ENCODE results near the gene MCRIP2. TPM values are rescaled to one million over a fixed set of nuclear protein-coding genes. Genes with fewer than 3 reads are reported as not detected.
A peak's percentile ranks its signal among the peaks of the same experiment; 100 is the strongest.
"Not testable (repeated sequence)": the region's sequence is repeated elsewhere in the genome, so short reads cannot be mapped to it uniquely, and the experiment has no call there.

MCRIP2 gene, protein sequence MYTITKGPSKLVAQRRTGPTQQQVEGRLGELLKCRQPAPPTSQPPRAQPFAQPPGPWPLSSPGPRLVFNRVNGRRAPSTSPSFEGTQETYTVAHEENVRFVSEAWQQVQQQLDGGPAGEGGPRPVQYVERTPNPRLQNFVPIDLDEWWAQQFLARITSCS
- total RNA-seq = 40.4 TPM

DNA sequence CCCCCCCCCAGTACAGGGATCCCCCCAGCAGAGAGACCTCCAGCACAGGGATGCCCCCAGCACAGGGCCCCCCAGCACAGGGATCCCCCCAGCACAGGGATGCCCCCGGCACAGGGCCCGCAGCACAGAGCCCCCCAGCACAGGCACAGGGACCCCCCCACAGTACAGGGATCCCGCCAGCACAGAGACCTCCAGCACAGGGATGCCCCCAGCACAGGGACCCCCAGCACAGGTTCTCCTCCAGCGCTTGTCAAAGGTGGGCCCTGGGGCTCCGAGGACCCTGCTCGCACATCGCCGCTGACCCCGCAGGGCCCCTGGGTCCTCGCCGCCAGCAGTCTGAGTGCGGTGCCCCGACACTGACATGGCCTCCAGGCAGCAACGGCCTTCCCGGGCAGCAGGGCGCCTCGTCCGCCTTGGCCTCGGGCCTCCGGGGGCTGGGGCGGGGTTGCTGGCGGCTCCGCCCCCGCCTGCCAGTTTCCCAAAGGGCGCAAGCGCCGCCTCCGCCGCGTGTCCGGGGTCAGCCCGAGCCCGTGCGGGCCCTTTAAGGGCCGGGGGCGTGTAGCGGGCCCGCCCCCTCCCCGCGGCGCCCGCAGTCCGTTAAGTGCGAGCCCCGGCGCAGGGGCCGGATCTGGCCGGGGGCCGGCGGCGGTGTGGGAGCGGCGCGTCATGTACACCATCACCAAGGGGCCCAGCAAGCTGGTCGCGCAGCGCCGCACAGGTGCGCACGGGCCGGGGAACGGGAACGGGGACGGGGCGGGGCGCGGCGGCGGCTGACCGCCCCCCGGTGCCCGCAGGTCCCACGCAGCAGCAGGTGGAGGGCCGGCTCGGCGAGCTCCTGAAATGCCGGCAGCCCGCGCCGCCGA is at the start of gene MCRIP2:
MCRIP2 (plus strand) TSS at position 503 of the 863 bp plus-strand sequence; CDS start at position 667, 164 bp downstream.
- DNase-seq (ENCODE audit: low spot score) = peak; percentile 84

DNA sequence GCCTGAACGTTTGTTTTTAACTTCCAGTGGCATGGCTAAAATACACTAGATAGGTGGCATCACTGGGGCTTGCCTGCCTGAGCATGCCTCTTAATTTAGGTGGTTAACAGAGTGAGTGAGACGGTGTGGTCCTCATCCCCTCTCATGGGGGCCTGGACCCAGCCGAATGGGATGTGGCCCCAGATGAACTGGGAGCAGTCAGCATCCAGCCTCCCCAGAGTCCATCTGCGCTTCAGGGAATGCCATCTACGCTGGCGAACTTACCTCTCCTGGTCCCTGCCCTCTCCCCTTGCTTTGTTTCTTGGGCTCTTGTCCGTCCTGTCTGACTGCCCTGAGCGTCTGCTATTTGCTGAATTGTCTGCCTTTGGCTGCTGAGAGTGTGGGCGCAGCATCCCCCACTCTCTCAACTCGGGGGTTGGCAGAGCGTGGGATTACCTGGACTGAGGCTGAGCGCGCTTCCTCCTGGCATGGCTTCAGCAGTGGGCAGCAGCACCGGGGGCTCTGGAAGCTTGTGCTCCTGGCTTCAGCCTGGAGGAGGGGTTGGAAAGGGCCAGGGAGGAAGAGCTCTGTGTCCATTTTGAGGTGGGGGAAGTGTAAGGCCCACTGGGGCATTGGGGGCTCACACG is 49.6 kb upstream of the MCRIP2 start:
- DNase-seq (ENCODE audit: low spot score) = no peak

GRCh38 chr16:592518-593306 is 48.9 kb upstream of the MCRIP2 start:
- DNase-seq (ENCODE audit: low spot score) = peak; percentile 75

- DNase-seq (ENCODE audit: low spot score) = peak; percentile 69
Measured at GRCh38 chr16:593406-593805, 48.2 kb upstream of the MCRIP2 start.

DNA sequence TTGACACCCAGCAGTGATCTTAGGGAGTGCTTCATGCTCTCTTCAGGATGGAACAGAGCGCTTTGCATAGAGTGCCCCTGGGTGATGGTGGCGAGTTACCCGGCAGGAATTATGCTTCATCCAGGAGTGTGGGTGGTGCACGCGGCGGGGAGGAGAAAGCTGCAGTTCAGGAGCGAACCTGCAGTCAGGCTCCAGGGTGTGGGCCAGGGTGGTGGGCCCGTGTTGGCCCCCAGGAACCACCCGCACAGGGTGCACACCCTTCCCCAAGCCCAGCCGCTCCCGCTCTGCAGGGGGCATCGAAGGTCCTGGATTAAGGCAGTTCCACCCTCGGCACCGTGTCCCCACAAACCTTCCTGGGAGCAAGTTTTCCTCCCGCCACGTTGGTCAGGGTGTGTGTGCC is 47.8 kb upstream of the MCRIP2 start:
- no peak for DNase-seq (ENCODE audit: low spot score)

DNA sequence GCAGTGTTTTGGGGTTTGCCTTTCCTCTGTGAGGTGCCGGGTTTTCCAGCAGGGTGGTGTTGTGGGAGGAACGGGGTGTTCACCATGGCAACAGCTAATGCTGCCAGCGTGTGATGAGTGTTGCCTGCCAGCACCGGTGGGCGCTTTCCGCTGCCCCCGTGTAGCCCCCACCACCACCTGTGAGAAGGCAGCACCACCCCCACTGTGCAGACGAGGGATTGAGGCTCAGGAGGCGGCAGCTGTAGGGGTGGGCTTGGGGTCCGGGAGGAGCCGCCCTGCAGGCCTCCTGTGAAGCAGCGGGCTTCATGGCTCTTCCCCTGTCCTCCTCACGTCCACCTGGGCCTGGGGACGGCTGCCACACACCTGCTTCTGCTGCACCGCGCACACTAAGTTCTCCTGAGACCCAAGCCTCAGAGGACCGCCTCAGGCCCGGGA is 46.5 kb upstream of the MCRIP2 start:
- no peak for DNase-seq (ENCODE audit: low spot score)

DNA sequence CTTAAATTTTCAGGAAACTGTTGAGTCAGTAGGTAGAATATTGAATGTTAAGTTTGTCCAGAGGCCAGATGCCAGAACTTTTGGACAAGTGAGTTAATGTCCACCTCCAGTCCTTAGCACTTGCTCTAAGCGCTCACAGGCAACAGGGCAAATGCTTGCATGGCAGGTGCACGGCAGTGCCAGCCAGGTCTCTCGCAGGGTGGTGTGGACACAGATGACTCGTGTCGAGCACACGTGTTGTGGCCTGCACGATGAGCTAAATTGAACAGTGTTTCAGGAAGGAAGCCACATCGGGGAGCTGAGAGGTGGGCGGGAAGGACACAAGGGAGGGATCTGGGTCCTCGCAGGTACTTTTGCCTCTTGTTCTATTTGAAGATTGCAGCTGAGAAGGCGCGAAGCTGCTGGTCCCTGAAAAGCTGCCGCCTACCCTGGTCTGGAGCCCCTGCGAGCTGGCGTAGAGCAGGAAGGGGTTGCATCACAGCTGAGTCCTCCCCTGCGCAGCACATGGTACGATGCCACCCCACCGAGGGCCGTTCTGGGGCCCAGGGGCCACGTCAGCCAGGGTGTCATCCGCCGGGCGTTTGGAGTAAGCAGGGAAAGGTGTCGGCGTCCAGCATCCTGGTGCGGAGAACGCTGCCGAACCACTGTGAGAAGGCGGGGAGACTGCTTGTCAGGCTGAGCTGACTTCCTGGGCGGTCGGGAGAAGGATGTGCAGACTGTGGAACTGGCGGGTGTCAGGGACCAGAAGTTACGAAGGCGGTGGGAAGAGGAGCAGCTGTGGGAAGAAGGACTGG is 45.5 kb upstream of the MCRIP2 start:
- no peak for DNase-seq (ENCODE audit: low spot score)

DNA sequence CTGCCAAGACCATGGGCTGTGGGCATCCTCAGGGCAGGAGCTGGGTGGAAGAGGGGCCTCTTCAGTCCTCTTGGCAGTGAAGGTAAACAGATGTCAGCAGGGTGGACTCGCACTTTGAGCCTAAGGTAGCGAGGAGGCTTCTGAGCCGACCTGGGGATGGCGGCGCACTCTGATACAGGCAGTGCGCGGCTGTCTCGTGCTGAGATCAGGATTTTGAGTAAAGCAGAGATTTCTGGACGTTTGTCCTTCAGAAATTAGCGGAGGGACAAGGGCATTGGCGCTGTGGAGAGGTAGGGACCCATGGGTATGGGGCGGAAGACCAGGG is 44.9 kb upstream of the MCRIP2 start:
- DNase-seq (ENCODE audit: low spot score) = no peak

DNA sequence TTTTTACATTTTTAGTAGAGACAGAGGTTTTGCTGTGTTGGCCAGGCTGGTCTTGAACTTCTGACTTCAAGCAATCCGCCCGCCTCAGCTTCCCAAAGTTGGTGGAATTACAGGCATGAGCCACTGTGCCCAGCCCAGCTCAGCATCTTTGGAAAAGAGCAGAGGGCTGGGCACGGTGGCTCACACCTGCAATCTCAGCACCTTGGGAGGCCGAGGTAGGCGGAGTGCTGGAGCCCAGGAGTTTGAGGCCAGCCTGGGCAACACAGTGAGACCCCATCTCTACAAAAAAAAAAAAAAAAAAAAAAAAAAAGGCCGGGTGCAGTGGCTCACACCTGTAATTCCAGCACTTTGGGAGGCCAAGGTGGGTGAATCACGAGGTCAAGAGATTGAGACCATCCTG is 44.0 kb upstream of the MCRIP2 start:
- DNase-seq (ENCODE audit: low spot score) = not testable (repeated sequence)

DNA sequence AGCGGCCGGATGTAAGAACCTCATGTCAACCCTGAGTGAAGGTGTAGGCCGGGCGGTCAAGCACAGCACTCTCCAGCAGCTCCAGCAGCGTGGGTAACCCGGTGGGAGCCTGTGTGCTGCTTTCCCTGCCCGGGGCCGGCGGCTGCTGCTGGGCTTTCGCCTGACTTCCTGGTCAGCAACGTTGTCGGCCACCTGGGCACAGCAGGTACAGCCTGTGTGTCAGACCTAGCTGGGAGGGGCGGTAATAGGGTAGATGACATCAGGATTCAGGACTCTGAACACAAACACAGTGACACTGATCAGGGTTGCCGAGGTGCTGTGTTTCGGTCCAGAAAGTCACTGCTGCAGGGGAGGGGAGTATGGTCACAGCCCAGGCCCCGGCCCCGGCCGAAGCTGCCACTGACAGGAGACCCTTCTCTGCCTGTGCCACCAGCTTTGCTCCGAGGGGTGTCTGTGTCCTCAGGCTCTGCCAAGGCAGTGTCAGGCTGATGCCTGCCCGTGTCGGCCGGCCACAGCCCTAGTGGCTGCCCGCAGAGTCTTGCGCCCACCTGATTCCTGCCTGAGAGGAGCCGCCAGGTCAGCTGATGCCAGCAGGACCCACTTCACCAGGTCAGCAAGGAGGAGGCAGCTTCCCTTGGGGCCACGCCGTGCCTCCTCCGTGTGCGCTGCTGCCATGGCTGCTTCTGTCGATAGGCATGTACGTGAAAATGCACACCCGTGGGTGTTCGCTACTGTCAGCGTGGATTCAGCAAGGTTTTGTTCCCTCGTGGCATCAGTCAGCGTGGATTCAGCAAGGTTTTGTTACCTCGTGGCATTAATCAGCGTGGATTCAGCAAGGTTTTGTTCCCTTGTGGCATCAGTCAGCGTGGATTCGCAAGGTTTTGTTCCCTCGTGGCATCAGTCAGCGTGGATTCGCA is 42.5 kb upstream of the MCRIP2 start:
- no peak for DNase-seq (ENCODE audit: low spot score)

DNA sequence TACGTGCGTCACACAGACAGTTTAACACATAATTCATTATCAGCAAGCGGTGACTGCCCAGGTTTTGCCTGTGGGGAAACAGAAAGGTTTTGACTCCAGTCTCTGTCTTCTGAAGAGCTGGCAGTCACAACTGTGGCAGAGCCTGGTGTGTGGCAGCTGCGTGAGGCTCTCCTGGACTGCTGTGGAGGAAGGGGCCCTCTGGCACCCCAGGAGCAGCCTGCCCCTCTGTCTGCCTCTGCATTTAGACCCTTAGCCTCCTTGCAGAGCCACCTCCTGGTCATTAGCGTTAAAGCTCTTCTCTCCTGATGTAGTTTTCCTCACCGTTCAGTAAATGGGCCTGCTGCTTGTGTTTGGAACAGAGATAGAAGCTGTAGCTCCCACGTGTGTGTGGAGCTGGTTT is 40.8 kb upstream of the MCRIP2 start:
- DNase-seq (ENCODE audit: low spot score) = no peak

- no peak for DNase-seq (ENCODE audit: low spot score)
Measured at GRCh38 chr16:603933-604332, 37.7 kb upstream of the MCRIP2 start.

DNA sequence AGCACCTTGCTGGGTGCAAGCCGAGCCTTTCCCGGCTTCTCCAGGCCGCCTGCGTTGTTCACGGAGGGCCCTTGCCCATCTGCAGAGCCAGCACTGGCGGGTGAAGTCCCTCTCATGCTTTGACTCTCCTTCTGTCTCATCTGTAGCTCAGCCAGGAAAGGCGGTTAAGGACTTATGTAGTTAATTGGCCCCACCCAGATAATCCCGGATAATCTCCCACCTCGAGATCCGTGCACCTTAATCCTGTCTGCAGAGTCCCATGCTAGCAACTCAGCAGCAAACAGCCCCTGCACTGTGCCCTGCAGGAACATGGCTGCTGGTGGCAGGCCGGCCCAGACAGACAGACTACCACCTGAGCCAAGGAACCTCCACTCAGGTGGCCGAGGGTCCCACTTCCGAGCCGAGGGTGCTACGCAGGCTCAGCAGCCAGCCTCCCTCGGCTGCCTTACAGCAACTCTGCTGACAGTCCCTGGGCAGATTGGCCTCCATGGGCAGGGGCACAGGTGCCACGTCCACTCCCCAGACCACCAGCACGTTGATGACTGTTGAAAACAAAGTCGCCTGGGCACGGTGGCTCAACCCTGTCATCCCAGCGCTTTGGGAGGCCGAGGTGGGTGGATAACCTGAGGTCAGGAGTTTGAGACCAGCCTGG is 34.8 kb upstream of the MCRIP2 start:
- no peak for DNase-seq (ENCODE audit: low spot score)

DNA sequence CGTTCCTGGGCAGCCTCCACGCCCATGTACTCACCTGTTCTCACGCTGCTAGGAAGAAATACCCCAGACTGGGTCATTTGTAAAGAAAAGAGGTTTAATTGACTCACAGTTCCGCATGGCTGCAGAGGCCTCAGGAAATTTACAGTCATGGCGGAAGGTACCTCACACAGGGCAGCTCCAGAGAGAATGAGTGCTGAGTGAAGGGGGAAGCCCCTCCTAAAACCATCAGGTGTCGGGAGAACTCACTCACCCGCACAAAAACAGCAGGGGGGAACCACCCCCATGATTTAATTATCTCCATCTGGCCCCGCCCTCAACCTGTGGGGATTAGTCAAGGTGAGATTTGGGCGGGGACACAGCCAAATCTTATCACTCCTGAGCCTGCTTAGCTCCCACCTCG is 33.6 kb upstream of the MCRIP2 start:
- no peak for DNase-seq (ENCODE audit: low spot score)

- no peak for DNase-seq (ENCODE audit: low spot score)
Measured at GRCh38 chr16:609316-609715, 32.3 kb upstream of the MCRIP2 start.

DNA sequence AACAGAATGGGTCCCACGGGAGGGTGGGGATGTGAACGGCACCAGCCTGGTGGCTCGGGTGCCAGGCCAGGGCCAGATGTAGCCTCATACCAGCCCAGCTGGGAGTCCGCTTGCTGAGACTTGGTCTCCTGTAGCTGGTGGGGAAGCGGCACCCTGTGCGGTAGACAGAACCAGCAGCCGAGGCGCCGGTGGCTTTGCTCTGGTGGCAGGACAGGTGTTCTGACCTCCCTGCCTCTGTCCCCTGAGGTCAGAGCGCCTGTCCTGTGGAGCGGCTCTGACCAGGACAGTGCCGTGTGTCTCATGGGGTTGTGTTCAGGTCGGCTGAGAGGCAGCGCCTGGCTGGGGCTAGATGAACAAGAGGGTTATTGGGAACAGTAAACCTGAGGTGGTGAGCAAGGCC is 31.6 kb upstream of the MCRIP2 start:
- no peak for DNase-seq (ENCODE audit: low spot score)

DNA sequence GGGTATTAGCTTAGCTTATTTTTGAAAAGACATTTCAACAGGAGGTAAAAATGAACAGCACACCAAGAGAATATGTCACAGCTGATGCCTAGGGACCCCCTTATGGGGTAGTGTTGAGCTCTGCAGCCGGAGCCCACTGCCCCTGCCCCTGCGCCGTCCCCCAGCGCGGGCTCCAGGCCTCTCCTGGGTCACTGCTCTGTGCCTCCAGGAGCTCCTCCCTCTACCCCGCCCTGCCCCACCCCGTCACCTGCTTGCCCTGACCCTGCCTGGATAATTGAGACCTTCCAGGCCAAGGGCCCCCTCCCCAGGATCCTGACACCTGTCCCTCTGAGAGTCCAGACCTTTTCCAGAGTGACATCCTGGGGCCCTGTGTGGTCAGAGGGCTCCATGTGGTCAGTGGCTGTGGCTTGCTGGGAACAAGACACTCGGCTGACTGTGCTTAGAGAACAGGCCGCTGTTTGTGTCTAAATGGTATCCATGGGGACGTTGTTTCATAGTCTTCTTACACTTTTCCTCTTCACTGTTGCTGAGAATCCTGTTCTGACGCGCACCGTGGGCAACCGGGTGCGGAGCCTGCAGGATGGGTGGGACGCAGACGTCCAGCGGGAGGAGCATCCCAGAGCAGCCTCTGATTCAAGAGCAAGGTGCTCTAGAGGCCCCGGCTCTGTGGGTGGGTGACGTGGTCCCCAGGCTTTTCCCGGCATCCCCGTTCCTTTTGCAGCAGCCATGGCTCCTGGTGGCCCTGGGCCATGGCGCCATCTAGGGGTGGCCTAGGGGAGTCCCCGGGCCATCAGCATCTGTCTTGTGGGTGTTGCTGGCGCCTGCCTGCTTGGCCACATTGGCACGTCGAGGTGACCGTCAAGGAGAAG is 30.9 kb upstream of the MCRIP2 start:
- DNase-seq (ENCODE audit: low spot score) = no peak

DNA sequence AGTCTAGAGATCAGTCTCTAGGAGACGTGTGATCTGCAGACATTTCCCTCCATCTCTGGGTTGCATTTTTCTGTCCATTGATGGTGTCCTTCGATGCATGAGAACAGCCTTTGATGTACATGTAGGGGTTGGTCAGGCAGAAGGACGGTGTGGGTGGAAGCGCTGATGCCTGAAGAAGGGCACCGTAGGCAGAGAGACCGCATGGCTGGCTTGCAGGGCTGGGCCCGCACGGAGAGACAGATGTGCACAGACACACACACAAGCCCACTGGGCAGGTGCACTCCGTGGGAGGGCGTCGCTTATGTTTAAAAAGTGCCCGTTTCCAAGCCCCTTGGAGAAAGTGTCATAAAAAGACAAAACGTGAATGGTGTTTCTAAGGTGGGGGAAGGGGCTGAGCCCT is 26.5 kb upstream of the MCRIP2 start:
- no peak for DNase-seq (ENCODE audit: low spot score)

All from ureter (tissue), 1 donor.